ENCODE measurements around the gene OLR1.

OLR1 gene

DNA sequence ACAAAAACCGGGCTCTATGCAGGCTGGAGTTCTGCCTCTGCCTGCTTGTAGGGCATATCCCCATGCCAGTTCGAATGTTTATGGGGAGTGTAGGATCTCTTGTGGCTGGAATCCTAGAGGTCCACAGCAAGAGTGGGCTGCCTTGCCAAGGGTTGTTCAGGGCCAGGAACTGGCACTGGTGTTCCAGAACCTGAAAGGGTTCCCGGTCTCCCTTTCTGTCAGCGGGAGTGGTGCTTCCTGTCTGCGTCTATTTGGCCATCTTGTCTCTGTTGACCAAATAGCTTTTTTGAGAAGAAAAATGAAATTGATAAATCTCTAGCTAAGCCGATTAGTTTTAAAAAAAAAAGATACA is 17.8 kb downstream of the OLR1 start:
- no peak for DNase-seq (ENCODE audit: extremely low read depth in 1 of 2, low read depth in 1 of 2)

DNA sequence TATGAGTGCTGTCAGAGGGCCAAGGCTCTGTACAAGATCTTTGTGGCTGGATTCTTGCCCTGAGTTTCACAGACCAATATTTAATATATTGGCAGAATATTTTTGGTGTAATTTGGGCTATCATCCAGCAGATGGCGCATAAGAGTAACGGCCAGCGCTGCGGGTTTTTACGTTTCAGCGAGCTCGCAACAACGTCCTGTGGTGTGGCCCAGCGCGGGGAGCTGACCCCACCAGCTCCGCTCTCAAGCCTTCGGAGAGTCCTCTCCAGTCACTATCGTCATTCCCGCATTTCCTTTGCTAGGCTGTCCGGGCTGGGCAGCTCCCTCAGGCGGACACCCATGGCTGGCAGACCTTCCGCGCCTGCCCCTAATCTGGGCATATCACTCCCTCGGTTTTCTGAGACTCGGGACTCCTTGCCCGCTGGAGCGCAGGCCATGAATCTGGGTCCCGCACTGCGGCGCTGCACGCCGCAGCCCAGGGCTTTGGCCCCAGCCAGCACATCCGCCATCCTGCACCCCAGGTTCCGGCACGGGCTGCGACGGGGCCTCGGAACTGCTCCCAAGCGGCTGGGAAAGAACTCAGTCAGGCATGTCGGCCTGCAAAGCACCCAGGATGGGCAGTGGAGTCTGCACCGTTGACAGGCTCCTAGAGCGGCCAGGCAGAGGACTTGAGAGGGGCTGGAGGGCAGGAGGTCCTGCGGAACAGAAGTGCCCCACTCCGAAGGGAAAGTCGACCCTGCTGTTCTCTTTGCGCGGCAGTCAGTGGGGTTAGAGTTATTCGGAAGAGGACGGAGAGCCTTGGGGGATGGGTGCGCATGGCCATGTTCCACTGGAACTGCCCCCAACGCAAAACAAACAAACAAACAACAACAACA is 18.4 kb downstream of the OLR1 start:
- DNase-seq (ENCODE audit: extremely low read depth in 1 of 2, low read depth in 1 of 2): peak; percentile 10 to 28

DNA sequence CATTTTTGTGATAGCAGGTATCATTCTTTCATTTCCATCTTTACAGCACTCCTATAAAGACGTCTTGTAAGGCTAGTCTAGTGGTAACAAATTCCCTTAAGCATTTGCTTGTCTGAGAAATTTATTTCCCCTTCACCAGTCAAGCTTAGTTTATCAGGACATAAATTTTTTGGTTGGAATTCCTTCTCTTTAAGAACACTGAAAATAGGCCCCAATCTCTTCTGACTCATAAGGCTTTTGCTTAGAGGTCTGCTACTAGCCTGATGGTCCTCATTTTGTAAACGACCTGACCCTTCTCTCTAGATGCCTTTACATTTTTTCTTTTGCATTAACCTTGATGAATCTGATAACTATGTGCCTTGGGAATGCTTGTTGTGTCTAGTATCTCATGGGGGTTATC is 20.3 kb downstream of the OLR1 start:
- DNase-seq (ENCODE audit: extremely low read depth in 1 of 2, low read depth in 1 of 2): no peak

DNA sequence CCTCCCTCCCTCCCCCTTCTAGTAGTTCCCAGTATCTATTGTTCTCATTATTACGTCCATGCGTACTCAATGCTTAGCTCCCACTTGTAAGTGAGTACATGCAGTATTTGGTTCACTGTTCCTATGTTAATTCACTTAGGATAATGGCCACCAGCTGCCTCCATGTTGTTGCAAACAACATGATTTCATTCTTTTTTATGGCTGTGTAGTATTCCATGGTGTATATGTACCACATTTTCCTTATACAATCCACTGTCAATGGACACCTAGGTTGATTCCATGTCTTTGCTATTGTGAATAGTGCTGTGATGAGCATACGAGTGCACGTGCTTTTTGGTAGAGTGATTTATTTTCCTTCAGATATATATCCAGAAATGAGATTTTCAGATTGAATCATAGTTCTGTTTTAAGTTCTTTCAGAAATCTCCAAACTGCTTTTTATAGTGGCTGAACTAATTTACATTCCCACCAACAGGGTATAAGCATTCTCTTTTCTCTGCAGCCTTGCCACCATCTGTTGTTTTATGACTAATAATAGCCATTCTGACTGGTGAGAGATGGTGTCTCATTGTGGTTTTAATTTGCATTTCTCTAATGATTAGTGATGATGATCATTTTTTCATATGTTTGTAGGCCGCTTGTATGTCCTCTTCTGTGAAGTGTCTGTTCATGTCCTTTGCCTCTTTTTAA is 24.1 kb downstream of the OLR1 start:
- no peak for DNase-seq (ENCODE audit: extremely low read depth in 1 of 2, low read depth in 1 of 2)

DNA sequence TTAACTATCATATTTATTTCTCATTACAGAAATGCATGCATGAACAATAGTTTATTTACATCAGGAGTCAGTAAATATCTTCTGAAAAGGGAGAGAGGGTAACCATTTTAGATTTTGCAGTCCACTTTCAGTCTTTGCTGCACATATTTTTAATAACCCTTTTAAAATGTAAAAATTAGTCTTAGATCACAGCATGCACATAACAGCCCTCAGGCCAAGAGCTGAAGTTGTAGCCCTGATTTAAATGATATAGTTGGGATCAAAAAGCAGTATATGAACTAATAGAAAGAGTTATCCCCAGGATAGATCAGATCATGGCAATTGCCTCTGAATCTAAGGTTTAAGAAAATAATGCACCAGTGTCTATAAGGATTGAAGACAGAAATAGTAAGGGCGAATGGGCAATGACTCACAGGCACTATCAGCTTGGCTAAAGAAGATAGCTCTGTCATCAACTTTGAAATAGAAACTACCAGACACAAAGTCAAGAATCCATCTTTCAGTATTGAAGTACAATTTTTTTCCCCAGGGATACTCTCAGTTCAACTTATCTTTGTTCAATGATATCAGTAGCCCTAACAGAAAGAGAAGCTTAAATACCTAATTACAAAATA is 28.8 kb downstream of the OLR1 start:
- DNase-seq (ENCODE audit: extremely low read depth in 1 of 2, low read depth in 1 of 2): no peak

DNA sequence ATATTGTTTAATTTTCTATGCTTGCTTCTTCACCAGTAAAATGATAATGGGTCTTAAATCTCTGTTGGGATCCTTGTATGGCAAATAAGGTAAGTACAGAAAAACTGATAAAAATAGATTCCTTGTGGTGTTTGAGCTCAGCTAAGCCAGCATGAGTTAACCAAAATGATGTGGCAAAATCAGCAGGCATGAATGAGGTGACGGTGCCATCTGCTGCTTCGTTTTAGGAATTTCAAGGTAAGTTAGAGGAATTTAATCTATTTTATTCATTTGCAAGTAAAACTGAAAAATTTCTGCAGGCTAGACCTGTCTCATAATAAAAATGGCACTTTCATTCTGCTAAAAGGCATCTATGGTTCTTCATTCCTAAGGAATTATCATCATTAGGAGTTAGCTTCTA is 31.9 kb downstream of the OLR1 start:
- peak in 1 of 2 donors; percentile 3 for DNase-seq (ENCODE audit: extremely low read depth in 1 of 2, low read depth in 1 of 2)

DNA sequence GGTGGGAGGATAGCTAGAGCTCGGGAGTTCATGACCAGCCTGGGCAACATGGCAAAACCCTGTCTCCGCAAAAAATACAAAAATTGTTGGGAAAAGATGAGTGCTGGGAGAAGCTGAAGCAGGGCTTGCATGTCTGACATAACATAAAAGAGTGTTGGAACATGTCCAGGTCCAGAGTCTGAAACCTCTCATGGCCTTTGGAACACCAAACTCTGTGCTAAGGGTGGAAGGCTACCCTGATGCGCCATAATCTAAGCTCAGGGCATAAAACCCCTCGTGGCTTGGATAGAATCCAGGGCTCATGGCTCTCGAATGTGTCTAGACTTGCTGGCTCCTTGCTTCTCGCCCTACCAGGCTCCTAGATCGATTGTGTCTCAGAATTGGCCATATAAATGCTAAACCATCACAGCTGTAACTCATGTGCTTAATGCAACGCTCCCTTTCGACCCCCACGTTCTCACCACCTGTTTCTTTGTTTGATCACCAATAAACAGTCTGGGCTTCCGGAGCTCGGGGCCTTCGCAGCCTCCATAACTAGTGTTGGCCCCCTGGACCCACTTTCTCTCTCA is 35.2 kb downstream of the OLR1 start:
- DNase-seq (ENCODE audit: extremely low read depth in 1 of 2, low read depth in 1 of 2): no peak

DNA sequence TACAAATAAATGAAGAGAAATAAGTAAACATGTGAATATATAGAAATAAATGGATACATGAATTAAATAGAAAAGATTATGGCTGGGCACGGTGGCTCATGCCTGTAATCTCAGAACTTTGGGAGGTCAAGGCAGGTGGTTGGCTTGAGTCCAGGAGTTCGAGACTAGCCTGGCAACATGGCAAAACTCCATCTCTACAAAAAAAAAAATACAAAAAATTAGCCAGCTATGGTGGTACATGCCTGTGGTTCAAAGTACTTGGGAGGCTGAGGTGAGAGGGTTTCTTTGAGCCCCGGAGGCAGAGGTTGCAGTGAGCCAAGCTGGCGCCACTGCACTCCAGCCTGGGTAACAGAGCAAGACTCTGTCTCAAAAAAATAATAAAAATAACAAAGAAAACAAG is 36.8 kb downstream of the OLR1 start:
- DNase-seq (ENCODE audit: extremely low read depth in 1 of 2, low read depth in 1 of 2): no peak

DNA sequence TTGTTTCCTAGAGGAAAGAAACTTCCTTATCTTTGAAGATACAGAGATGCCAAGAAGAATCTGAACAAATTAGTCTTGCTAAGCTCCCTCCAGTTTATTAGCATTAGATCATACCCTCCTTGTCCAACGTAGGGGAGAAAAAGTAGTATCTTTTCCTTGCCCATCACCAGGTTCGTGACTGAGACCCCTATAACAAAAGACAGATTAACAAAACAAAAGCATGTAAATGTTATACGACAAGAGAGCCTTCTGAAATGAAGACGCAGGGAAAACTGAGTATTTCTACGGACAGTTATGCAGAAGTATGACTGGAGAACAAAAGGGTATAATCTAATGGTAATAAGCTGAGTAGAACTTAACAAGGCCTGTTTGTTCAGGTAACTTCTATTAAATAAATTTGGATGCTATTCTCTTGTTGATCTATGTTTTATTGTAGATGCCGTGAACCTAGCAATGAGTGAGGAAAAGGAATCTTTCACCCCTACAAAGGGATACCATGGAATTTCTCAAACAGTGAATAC is 39.0 kb downstream of the OLR1 start:
- no peak for DNase-seq (ENCODE audit: extremely low read depth in 1 of 2, low read depth in 1 of 2)

DNA sequence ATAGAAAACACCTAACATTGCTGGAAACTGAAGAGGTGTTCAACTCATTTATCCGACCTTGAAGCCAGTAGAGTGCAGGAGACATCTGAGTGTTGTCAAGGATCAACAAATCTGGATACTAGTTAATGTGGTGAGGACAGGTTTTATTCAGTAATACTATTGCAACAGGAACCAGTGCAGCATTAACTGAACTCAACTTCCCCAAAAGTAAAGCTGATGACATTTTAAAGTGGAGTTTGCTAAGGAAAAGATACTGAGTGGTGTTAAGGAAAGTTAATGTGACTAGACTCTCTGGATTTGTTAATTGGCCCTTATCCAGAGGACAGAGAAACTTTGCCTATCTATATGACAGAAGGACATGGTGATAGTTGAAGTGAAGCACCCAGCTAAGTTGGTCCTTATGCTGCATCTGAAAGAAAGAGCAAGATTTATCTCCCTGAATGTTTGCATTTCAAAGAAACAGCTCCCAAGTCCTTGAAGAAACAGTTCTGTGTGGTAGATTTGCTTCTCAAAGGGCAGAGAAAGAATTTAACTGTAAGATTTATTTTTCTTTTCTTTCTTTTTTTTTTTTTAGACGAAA is 40.7 kb downstream of the OLR1 start:
- no peak for DNase-seq (ENCODE audit: extremely low read depth in 1 of 2, low read depth in 1 of 2)

DNA sequence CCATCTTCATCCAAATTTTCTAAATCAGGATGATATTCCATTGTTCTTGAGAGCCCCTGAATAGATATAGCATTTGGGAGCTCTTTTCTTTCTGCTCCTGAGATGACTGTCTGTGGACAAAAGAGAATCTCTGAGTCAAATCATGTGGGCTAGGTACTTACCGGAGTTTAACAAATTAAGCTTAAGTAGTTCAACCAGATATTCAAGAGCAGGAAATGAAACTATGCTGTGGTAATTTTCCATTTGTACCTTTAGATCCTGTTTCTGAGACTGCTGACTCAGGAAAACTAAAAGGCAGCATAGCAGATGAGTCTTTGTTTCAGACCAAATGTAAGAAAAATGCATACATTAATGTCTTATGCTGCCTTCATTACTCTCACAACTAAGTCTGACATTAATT is 41.9 kb downstream of the OLR1 start, which contains the start of gene CLEC7A:
Gene CLEC7A, minus strand, starts transcription at position 158 of the 400 bp plus-strand sequence. Its CDS starts 117 bp downstream, at position 41.
- DNase-seq (ENCODE audit: extremely low read depth in 1 of 2, low read depth in 1 of 2): no peak

DNA sequence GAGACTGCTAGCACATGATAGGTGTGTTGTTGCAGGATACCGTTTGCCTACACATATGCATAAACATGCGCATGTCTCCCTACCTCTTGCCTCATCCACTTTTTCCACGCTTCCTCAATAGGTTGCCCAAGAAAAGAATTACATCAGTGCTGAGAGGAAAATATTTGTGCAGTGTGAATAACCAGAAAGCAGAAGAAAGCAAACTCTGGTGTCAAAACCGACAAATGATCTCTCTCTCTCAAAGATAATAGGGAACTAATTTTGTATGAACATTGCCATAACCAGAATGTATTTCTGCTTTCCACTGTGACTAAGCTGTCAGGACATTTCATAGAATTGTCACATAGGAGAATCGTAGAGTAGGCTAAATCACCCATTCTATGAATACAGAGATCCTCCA is 43.2 kb downstream of the OLR1 start:
- no peak for DNase-seq (ENCODE audit: extremely low read depth in 1 of 2, low read depth in 1 of 2)

DNA sequence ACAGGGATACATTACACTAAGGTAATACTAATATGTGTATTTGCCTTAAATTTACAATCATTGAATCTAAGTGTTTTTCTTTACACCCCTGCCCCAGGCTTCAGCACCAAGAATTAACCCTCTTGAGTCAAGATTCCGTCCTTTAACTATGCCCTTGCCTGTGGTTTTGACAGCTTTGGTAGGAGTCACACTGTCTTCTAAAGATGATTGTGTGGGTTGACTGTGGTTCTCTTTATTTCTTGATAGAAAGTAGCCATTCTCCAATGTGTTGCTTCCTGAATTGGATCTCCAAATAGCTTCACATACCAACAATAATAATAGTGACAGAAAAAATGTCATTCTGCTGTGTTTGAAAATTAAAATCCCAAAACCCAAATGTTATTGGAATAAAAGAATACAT is 45.5 kb downstream of the OLR1 start:
- DNase-seq (ENCODE audit: extremely low read depth in 1 of 2, low read depth in 1 of 2): no peak

DNA sequence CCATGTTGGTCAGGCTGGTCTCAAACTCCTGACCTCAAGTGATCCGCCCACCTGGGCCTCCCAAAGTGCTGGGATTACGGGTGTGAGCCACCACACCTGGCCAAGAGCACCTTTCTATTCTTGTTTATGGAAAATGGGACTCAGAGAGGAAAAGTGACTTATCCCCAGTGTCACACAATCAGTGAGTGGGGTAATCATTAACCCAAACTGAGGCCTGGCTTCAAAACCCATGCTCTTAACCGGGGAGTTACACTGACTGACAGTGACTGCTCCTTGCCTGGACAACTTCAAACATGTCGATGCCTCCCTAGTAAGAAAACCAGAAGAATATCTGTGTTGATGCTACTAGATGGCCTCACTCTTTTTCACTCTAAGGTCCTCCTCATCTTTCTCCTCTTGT is 49.2 kb downstream of the OLR1 start:
- DNase-seq (ENCODE audit: extremely low read depth in 1 of 2, low read depth in 1 of 2): no peak

DNA sequence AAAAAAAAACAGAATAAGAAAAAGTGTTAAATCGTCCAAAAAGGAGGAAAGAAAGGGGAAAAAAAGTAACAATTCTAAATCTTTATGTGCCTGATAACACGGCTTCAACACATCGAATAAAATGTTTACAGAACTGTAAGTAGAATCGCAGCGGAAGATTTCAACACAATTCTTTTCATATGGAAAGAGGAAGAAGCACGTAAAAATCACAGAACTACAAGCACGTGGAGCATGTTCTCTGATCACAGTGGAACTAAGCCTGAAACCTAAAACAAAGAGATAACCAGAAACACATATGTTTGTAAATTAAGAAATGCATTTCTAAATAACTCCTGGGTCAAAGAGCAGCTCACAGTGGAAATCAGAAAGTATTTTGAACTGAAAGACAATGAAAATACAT is 50.7 kb downstream of the OLR1 start:
- no peak for DNase-seq (ENCODE audit: extremely low read depth in 1 of 2, low read depth in 1 of 2)

DNA sequence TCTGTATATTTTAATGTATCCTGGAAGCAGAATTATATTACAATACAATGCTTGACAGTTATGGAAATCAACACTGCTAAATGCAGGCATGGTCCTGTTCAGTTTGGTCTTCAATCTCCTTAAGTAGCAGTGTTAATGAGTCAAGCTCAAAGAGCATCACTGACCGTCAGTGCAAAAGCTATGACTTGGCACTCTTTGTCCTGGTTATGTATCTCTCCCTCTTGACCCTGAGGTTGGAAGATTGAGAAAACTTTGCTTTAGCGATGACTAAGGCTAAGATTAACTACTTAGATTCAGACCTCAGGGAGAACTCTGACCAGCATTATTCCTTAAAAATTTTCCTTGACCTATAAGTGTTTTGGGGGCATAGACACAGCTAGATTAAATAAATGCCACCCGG is 52.9 kb downstream of the OLR1 start:
- DNase-seq (ENCODE audit: extremely low read depth in 1 of 2, low read depth in 1 of 2): no peak

DNA sequence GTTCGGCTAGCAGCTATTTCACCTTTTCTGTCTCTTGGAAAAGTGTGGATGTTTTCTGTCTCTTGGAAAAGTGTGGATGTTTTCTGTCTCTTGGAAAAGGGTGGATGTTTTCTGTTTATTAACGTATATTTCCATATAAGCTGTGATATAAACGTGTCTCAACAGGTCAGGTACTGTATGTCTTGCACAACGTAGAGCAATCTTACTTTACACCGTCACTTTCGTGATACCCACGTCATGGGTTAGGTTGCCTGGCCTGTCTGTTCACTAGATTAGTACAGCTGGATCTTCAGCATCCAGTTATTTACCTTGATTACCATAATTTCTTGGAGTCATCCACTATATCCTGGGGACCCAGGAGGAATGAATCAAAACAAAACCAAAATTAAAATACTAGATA is 56.0 kb downstream of the OLR1 start:
- no peak for DNase-seq (ENCODE audit: extremely low read depth in 1 of 2, low read depth in 1 of 2)

DNA sequence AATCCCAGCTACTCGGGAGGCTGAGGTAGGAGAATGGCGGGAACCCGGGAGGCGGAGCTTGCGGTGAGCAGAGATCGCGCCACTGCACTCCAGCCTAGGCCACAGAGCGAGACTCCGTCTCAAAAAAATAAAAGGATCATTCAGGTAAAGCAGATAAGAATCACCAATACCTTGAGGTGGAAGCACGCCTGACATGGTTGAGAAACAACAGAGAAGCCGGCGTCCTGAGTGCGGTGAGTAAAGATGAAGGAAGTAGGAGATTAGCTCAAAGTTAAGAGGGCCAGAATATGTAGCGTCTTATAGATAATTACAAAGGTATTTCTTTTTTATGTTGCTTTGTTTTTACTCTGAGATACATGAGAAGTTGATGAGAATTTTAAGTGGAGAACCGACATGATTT is 56.6 kb downstream of the OLR1 start:
- DNase-seq (ENCODE audit: extremely low read depth in 1 of 2, low read depth in 1 of 2): no peak

DNA sequence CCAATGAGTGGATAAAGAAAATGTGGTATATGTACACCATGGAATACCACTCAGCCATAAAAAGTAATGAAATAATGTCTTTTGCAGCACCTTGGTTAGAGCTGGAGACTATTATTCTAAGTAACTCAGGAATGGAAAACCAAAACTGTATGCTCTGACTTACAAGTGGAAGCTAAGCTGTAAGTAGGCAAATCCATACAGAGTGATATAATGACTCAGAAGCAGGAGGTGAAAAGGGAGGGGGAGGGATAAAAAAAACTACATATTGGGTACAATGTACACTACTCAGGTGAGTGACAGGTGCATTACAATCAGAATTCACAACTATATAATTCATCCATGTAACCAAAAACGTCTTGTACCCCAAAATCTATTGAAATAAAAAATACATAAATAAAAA is 58.0 kb downstream of the OLR1 start:
- DNase-seq (ENCODE audit: extremely low read depth in 1 of 2, low read depth in 1 of 2): no peak

DNA sequence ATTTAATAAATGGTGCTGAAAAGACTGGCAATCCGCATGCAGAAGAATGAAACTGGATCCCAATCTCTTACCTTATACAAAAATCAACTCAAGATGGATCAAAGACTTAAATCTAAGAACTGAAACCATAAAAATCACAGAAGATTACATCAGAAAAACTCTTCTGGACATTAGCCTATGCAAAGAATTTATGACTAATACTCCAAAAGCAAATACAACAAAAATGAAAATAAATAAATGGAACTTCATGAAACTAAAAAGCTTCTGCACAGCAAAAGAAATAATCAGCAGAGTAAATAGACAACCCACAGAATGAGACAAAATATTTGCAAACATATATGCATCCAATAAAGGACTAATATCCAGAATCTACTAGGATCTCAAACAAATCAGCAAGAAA is 58.9 kb downstream of the OLR1 start:
- no peak for DNase-seq (ENCODE audit: extremely low read depth in 1 of 2, low read depth in 1 of 2)

DNA sequence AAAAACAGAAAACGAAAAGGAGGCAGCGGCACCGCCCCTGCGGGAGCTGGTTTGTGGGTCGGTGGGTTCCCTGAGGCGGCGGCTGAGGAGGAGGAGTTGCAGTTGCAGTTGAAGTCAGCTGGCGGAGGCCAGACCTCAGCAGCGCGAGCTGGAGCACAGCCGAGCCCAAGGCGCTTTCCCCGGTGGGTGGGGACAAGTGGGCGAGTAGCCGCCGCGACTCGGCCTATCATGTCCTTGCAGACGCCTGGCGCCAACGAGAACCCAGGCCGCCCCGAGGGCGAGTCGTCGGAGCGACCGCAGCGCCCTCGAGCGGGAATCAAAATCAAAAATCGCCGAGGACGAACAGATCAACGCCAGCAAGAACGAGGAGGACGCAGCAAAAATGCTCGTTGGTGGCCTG is 60.5 kb downstream of the OLR1 start:
- DNase-seq (ENCODE audit: extremely low read depth in 1 of 2, low read depth in 1 of 2): no peak

Data from activated CD8-positive, alpha-beta memory T cell treated with anti-CD3 and anti-CD28 coated beads for 1 hour (primary cell).